Measurements from ENCODE around the gene SERPINA12. TPM values are rescaled to one million over a fixed set of nuclear protein-coding genes. Genes with fewer than 3 reads are reported as not detected.

SERPINA12 gene
- 1 to 10 TPM in 1 of 3 donors, under 1 TPM in 2; 0.33 to 1.1 (median 0.65) TPM for polyA plus RNA-seq (ENCODE audit: insufficient read length in 3 of 3)
- long read RNA-seq, donor 1: 0 reads
- long read RNA-seq, donor 2: 0 reads
- long read RNA-seq, donor 3: 0 reads
- long read RNA-seq, donor 4: 0 reads
- long read RNA-seq, donor 5: 0 reads
- long read RNA-seq, donor 6: 0 reads
- long read RNA-seq, donor 7: 0 reads
- long read RNA-seq, donor 8: 0 reads
- long read RNA-seq, donor 9: 0 reads
- long read RNA-seq, donor 10: 0 reads
- long read RNA-seq, donor 11: 0 reads
- long read RNA-seq, donor 12: 0 reads
- long read RNA-seq, donor 13: 0 reads
- long read RNA-seq, donor 14: 0 reads
- long read RNA-seq, donor 15: 0 reads
- long read RNA-seq, donor 16: 0 reads

GRCh38 chr14:94509356-94509755 is at the start of gene SERPINA12:
TSS of gene SERPINA12 (minus strand) at chr14:94509469. CDS start at chr14:94498397, 11,072 bp downstream.
- DNase-seq: no peak

GRCh38 chr14:94558842-94559241 is 49.6 kb upstream of the SERPINA12 start:
- DNase-seq: no peak

GRCh38 chr14:94557327-94557726 is 48.1 kb upstream of the SERPINA12 start:
- no peak for DNase-seq

GRCh38 chr14:94555991-94556390 is 46.7 kb upstream of the SERPINA12 start:
- no peak for DNase-seq

- DNase-seq: no peak
These were observed 40.8 kb upstream of the SERPINA12 start for GRCh38 chr14:94550041-94550440.

GRCh38 chr14:94548999-94549985 is 40.0 kb upstream of the SERPINA12 start:
- DNase-seq: peak; percentile 40

- no peak for DNase-seq
These were observed 39.1 kb upstream of the SERPINA12 start for GRCh38 chr14:94548131-94548998.

GRCh38 chr14:94547726-94548125 is 38.5 kb upstream of the SERPINA12 start:
- DNase-seq: no peak

- DNase-seq: no peak
These were observed 37.9 kb upstream of the SERPINA12 start for GRCh38 chr14:94547151-94547680.

GRCh38 chr14:94545131-94545841 is 36.0 kb upstream of the SERPINA12 start:
- no peak for DNase-seq

- DNase-seq: no peak
These were observed 35.5 kb upstream of the SERPINA12 start for GRCh38 chr14:94544726-94545125.

GRCh38 chr14:94543449-94544124 is 34.3 kb upstream of the SERPINA12 start:
- DNase-seq: no peak

- no peak for DNase-seq
These were observed 33.7 kb upstream of the SERPINA12 start for GRCh38 chr14:94542811-94543440.

- no peak for DNase-seq
These were observed 33.0 kb upstream of the SERPINA12 start for GRCh38 chr14:94542111-94542810.

GRCh38 chr14:94541234-94541975 is 32.1 kb upstream of the SERPINA12 start:
- DNase-seq: no peak

- DNase-seq: peak; percentile 36
These were observed 30.9 kb upstream of the SERPINA12 start for GRCh38 chr14:94540031-94540794.

GRCh38 chr14:94539181-94539580 is 29.9 kb upstream of the SERPINA12 start:
- DNase-seq: no peak
